K562 (cell line): ENCODE measurements around the gene ACADVL. TPM values are rescaled to one million over a fixed set of nuclear protein-coding genes. Genes with fewer than 3 reads are reported as not detected.
A peak's percentile ranks its signal among the peaks of the same experiment; 100 is the strongest.

Source experiments
- MECOM ChIP-seq: fragments of 250-450 bp; sonication (Bioruptor Pico); IDR thresholded peaks from 2 replicates; pipeline ENCODE4 v1.8.0; 2022; ENCODE audit warnings: inconsistent platforms
- MGA ChIP-seq: fragments of 450-650 bp; IDR thresholded peaks from 2 replicates; pipeline ENCODE4 v1.6.1; 2016; ENCODE audit warnings: mild to moderate bottlenecking, moderate library complexity
- RAD51 ChIP-seq: fragments of 450-650 bp; IDR thresholded peaks from 2 replicates; pipeline ENCODE4 v1.7.1; 2016; ENCODE audit warnings: low read depth, mild to moderate bottlenecking, borderline replicate concordance
- SRF ChIP-seq, 2 experiments: fragments of 250-450, 450-650 bp in 1 of 2; sonication (Bioruptor Pico) in 1 of 2; sonication (generic) in 1 of 2; formaldehyde crosslinking; IDR thresholded peaks; 2 replicates each; pipeline versions ENCODE4 v1.5.0 to v1.5.1; 2020 to 2022; ENCODE audit warnings: mild to moderate bottlenecking in 1 of 2, missing genetic modification reagents in 1 of 2
- TFE3 ChIP-seq: fragments of 450-650 bp; formaldehyde crosslinking; IDR thresholded peaks from 2 replicates; pipeline ENCODE4 v1.4.0; 2020; ENCODE audit warnings: mild to moderate bottlenecking, mixed read lengths
- THAP7 ChIP-seq: fragments of 250-450 bp; sonication (Bioruptor Pico); IDR thresholded peaks from 2 replicates; pipeline ENCODE4 v1.5.0; 2021
- ZBTB9 ChIP-seq: fragments of 450-650 bp; formaldehyde crosslinking; IDR thresholded peaks from 2 replicates; pipeline ENCODE4 v1.4.0; 2020; ENCODE audit warnings: mild to moderate bottlenecking, moderate library complexity
- ZNF551 ChIP-seq: fragments of 250-450 bp; sonication (Bioruptor Pico); IDR thresholded peaks from 2 replicates; pipeline ENCODE4 v1.5.0; 2021; ENCODE audit warnings: mild to moderate bottlenecking, moderate library complexity
- ZNF583 ChIP-seq: fragments of 250-450 bp; sonication (Bioruptor Pico); IDR thresholded peaks from 2 replicates; pipeline ENCODE4 v1.4.0; 2020
- ZNF75A ChIP-seq: fragments of 450-650 bp; formaldehyde crosslinking; IDR thresholded peaks from 2 replicates; pipeline ENCODE4 v1.4.0; 2020; ENCODE audit warnings: mild to moderate bottlenecking
- polyA plus RNA-seq, 8 experiments: library from polyadenylated mRNA; depleted of rRNA in 4 of 8; stranded (reverse) in 5 of 8; unstranded in 3 of 8; fragments of >200 nt; fragmentation: Nextera tagmentation in 2 of 8; fragmentation: Illumina TruSeq in 1 of 8; extraction: Ambion mirVana in 2 of 8; extraction: Trizol in 1 of 8; gene quantifications; 2 replicates each; pipeline versions ENCODE4 v1.2.1 to v1.2.3, GENCODE V29; 2011 to 2014; ENCODE audit warnings: inconsistent platforms in 1 of 8, missing spikeins in 1 of 8
- total RNA-seq, 7 experiments: library from RNA; depleted of rRNA in 6 of 7; stranded (reverse); fragments of >200 nt in 6 of 7; fragmentation: Illumina TruSeq in 2 of 7; extraction: Trizol in 2 of 7; gene quantifications; 2 replicates each; pipeline versions ENCODE4 v1.2.1 to v1.2.3, GENCODE V29; 2011 to 2021; ENCODE audit warnings: low replicate concordance in 1 of 7

The ACADVL gene
- total and polyA plus RNA-seq, 9 of the 15 experiments (the other 6 are each of a cell fraction or from before 2014, with no cell fraction given): 25.5 to 449 (median 214) TPM

GRCh38 chr17:7234083-7234951 is 14.6 kb downstream of the ACADVL start, which contains the start of gene DVL2 (continued):
- TF ChIP-seq MGA: peak; percentile 77
- peak; percentile 100 for TF ChIP-seq TFE3 (CRISPR knock-in tag)
- TF ChIP-seq SRF (CRISPR knock-in tag; IDR thresholded peaks at IDR 0.05): 0 out of 4 replicates have a peak, but pooled peaks of 1 of the 2 experiments have one; percentile 17
- TF ChIP-seq ZNF551 (CRISPR knock-in tag): peak; percentile 70; the same call in 1 of the 2 replicates
- peak; percentile 100 for TF ChIP-seq RAD51
- peak; percentile 53; the same call in 1 of the 2 replicates for TF ChIP-seq MECOM (CRISPR knock-in tag)
- peak; percentile 91 for TF ChIP-seq ZBTB9 (CRISPR knock-in tag)
- TF ChIP-seq ZNF75A (CRISPR knock-in tag): no peak
- TF ChIP-seq THAP7: peak; percentile 92
- TF ChIP-seq ZNF583: peak; percentile 67; the same call in 1 of the 2 replicates
